GM12892 (cell line): ENCODE results near the gene ZNF865.

ENCODE experiments used
- DNase-seq: peaks from one replicate; pipeline ENCODE4 v3.0.0; 2011; ENCODE audit not compliant: insufficient read length
- FAIRE-seq: peaks from 2 replicates; lab custom pipeline; 2011; peaks lifted over from hg19 to GRCh38; lab: Jason Lieb, UNC
- POLR2A ChIP-seq: IDR thresholded peaks from 2 replicates; pipeline ENCODE4 v1.6.1; 2011; ENCODE audit warnings: low read depth, low read length, control low read depth
- POLR2AphosphoS5 ChIP-seq: IDR thresholded peaks from 2 replicates; pipeline ENCODE4 v1.6.1; 2011; ENCODE audit warnings: low read depth, low read length, control low read depth
- TAF1 ChIP-seq: IDR thresholded peaks from 2 replicates; pipeline ENCODE4 v1.6.1; 2011; ENCODE audit warnings: low read depth, mild to moderate bottlenecking, control low read depth, low read length, borderline replicate concordance

Gene ZNF865

DNA sequence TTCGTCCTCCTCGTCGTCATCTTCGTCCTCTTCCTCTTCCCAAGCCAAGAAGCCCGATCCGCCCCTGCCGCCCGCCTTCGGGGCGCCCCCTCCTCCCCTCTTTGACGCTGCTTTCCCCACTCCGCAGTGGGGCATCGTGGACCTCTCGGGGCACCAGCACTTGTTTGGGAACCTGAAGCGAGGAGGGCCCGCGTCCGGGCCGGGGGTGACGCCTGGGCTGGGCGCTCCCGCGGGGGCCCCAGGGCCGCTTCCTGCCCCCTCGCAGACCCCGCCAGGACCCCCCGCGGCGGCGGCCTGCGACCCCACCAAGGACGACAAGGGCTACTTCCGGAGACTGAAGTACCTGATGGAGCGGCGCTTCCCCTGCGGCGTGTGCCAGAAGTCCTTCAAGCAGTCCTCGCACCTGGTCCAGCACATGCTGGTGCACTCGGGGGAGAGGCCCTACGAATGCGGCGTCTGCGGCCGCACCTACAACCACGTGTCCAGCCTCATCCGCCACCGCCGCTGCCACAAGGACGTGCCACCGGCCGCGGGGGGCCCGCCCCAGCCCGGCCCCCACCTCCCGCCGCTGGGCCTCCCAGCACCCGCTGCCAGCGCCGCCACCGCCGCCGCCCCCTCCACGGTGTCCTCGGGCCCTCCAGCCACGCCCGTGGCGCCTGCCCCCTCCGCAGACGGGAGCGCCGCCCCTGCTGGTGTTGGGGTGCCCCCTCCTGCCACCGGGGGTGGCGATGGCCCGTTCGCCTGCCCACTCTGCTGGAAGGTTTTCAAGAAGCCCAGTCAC is 8.7 kb downstream of the ZNF865 start:
- no peak for TF ChIP-seq TAF1
- TF ChIP-seq POLR2A = no peak
- TF ChIP-seq POLR2AphosphoS5 = no peak
- FAIRE-seq (no peak), DNase-seq (no peak)

DNA sequence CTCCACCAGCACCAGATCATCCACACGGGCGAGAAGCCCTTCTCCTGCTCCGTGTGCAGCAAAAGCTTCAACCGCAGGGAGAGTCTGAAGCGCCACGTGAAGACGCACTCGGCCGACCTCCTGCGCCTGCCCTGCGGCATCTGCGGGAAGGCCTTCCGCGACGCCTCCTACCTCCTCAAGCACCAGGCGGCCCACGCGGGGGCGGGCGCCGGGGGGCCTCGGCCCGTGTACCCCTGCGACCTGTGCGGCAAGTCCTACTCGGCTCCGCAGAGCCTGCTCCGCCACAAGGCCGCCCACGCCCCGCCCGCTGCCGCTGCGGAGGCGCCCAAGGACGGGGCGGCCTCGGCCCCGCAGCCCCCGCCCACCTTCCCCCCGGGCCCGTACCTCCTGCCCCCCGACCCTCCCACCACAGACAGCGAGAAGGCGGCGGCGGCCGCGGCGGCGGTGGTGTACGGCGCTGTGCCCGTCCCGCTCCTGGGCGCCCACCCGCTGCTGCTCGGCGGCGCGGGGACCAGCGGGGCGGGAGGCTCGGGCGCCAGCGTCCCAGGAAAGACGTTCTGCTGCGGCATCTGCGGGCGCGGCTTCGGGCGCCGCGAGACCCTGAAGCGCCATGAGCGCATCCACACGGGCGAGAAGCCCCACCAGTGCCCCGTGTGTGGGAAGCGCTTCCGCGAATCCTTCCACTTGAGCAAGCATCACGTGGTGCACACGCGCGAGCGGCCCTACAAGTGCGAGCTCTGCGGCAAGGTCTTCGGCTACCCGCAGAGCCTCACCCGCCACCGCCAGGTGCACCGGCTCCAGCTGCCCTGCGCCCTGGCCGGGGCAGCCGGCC is 9.5 kb downstream of the ZNF865 start:
- TF ChIP-seq TAF1 = no peak
- no peak for TF ChIP-seq POLR2A
- no peak for TF ChIP-seq POLR2AphosphoS5
- FAIRE-seq = no peak
- no peak for DNase-seq

DNA sequence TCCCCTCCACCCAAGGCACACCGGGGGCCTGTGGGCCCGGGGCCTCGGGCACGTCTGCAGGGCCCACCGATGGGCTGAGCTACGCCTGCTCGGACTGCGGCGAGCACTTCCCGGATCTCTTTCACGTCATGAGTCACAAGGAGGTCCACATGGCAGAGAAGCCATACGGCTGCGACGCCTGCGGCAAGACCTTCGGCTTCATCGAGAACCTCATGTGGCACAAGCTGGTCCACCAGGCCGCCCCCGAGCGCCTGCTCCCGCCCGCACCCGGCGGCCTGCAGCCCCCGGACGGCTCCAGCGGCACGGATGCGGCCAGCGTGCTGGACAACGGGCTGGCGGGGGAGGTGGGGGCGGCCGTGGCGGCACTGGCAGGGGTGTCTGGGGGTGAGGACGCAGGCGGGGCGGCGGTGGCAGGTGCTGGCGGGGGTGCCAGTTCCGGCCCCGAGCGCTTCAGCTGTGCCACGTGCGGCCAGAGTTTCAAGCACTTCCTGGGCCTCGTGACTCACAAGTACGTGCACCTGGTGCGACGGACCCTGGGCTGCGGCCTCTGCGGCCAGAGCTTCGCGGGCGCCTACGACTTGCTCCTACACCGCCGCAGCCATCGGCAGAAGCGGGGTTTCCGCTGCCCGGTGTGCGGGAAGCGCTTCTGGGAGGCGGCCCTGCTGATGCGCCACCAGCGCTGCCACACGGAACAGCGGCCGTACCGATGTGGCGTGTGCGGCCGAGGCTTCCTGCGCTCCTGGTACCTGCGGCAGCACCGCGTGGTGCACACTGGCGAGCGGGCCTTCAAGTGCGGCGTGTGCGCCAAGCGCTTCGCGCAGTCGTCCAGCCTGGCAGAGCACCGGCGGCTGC is 10.3 kb downstream of the ZNF865 start:
- TF ChIP-seq POLR2A (no peak), POLR2AphosphoS5 (no peak), TAF1 (no peak)
- DNase-seq (no peak), FAIRE-seq (no peak)

DNA sequence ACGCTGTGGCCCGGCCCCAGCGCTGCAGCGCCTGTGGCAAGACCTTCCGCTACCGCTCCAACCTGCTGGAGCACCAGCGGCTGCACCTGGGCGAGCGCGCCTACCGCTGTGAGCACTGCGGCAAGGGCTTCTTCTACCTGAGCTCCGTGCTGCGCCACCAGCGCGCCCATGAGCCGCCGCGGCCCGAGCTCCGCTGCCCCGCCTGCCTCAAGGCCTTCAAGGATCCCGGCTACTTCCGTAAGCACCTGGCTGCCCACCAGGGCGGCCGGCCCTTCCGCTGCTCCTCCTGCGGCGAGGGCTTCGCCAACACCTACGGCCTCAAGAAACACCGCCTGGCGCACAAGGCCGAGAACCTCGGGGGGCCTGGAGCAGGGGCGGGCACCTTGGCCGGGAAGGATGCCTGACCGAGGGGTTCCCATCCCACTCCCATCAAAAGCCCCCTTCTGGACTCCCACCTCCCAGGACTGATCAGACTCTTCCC is 11.0 kb downstream of the ZNF865 start:
- TF ChIP-seq TAF1 (no peak), POLR2AphosphoS5 (no peak), POLR2A (no peak)
- no peak for DNase-seq
- FAIRE-seq = no peak

DNA sequence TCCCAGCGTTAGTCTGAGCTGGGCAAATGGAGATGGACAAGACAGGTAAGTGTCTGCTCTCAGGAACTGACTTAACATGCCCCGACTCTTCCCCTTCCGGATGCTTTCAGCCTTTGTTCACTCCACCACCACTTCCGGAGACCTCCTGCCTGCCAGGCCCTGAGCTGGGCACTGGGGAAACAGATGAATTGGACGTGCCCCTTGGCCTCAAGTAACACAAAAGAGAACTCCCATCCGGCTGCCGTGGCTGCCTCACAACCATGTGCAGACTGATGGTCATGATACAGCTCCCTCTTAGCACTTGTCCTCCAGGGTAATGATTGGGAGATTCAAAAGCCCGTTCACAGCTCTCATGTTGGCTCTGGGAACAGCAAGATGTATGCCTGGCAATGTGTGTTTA is 12.0 kb downstream of the ZNF865 start:
- TF ChIP-seq TAF1 (no peak), POLR2A (no peak), POLR2AphosphoS5 (no peak)
- no peak for DNase-seq
- no peak for FAIRE-seq

DNA sequence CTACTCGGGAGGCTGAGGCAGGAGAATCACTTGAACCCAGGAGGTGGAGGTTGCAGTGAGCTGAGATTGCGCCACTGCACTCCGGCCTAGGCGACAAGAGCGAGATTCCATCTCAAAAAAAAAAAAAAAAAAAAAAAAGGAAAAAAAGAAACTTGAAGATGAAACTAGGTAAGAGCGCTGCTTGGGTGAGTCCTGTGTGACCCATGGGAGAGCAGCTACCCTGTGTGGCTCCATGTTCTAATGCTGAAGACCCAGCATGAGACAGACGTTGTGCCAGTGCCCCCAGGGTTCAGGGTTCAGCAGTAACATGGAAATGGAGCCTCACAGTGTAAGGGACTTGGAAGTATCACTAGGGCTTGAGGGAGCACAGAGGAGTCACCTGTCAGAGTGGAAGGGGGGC is 13.0 kb downstream of the ZNF865 start:
- FAIRE-seq = no peak
- no peak for TF ChIP-seq TAF1
- no peak for TF ChIP-seq POLR2A
- TF ChIP-seq POLR2AphosphoS5 = no peak

DNA sequence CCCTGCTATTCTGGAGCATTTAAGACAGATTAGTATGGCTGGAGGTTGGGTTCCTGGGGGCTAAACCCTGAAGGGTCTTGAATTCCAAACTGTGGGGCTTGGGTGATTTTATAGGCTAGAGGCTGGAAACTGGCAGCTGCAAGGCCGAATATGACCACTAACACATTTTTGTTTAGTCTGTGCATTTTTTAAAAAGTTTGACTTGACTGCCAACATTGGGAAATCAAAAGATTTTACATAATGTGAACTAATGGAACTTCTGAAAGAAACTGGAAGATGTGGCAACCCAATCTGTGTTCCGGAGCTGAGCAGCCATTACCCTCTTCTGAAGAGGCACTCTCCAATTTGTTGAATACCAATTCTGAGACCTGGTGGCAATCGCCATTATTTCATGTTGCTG is 13.8 kb downstream of the ZNF865 start:
- no peak for DNase-seq
- TF ChIP-seq POLR2AphosphoS5 (no peak), TAF1 (no peak), POLR2A (no peak)
- no peak for FAIRE-seq

More for the DNA sequence above, 13.0 kb downstream of the ZNF865 start:
- no peak for DNase-seq

DNA sequence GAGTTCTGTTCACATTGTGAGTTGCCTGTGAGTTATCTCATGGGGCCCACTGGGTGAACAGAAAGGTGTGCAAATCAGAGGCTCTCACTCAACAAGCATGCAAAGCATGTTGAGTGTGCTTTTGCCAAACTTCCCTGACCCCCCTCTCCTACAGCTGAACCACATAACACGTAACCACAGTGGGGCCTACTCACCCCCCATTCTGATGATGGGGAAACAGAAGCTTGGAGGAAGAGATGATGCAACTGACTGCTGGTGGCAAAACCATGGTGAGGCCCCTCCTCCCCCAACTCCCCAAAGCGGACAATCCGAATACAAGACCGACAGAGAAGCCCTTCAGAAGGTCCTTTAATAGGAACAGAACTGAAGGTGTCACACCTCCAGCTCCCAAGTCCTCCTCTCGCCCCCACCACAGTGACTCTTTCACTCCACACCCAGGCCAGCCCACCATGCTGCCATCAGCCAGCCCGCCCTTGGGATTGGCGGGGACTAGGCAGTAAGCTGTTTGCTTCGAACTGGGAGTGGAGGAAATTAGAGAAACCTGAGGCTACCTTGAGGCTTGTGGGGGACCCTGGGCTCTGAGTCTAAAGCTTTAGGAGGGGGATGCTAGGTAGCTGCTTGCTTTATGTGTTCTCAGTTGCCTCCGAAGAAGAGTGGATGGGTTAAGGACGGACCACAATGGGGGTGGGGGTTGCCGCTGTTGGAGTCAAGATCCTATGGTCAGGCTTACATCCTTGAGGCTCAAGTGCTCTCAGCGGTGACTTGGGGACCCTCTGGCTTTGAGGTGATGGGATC is 15.2 kb downstream of the ZNF865 start:
- TF ChIP-seq POLR2AphosphoS5 = no peak
- no peak; the same call in 1 of the 2 replicates for TF ChIP-seq POLR2A
- no peak for TF ChIP-seq TAF1
- FAIRE-seq (no peak), DNase-seq (no peak)

DNA sequence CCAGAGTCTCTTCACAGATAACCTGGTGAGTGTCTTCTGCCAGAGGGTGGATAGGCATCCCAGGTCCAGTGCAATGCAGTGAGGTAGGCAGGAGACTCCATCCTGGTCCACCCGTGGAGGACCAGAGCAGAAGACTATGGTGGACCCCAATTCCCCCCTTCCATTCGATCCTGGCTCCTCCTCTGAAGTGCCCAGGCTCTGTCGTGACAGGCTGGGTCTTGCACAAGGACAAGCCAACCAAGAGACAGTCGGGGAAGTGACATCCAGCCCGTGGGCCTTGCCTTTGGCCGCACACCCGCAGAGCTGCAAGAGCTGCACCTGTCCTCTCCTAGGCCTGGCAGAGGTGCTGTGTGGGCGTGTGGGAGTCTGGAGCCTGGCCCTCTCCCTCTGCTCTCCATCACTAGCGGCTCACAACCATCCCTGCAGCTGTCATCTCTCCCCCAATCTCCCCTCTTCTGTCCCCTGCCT is 15.8 kb downstream of the ZNF865 start:
- TF ChIP-seq POLR2AphosphoS5 (0 out of 2 replicates have a peak, but pooled peaks have one; percentile 52), POLR2A (no peak)
- no peak for FAIRE-seq
- DNase-seq = no peak

DNA sequence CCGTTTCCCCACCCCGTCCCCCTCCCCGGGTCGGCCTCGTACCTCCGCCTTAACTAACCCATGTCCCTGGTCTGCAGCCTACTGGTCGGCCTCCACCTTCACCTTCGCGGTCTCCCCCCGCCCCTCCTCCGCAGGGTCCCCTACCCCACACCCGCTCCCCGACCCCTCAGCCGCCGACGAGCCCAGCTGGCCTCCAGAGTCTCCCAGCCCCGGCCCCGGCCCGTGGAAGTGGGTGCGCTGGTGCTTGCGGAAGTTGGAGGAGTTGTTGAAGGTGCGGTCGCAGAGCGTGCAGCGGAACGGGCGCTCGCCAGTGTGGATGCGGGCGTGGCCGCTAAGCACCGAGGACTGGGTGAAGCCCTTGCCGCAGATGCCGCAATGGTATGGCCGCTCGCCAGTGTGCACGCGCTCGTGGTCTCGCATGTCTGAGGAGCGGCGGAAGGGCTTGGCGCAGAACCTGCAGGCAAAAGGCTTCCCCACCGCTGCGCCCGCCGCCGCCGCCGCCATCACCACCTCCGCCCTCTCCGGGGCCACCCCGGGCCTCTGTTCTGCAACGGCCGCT is 16.3 kb downstream of the ZNF865 start:
- no peak for FAIRE-seq
- no peak for DNase-seq
- TF ChIP-seq TAF1 = no peak
- no peak for TF ChIP-seq POLR2AphosphoS5
- no peak for TF ChIP-seq POLR2A

DNA sequence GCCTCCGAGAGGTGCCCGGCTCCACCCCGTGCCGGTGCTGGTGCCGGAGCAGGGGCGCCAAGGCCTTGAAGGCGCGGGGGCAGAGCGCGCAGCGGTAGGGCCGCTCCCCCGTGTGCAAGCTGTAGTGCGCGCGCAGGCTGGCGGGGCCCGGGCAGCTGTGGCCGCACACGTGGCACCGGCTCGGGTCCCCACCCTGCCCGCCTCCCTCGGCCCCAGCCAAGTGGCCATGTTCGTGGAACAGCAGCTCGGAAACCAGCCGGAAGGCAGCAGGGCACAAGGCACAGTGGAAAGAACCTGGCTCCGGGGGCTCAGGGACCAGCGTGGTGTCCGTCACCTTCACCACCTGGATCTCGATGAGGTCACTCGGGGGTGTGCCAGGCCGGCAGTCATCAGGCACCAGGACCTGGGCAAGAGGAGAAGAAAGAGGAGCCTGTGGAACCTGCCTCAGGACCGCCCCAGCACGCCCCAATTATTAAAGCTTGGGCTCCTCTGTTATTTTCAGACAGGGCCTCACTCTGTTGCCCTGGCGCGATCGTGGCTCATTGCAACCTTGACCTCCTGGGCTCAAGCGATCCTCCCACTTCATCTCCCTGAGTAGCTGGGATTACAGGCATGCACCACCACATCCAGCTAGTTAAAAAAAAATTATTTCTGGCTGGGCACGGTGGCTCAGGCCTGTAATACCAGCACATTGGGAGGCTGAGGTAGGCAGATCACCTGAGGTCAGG is 17.0 kb downstream of the ZNF865 start:
- DNase-seq = no peak
- TF ChIP-seq POLR2A (no peak), POLR2AphosphoS5 (no peak), TAF1 (no peak)
- FAIRE-seq = no peak
